GM13977 (cell line): Measurements from ENCODE around the gene CLEC17A.
"Not testable (repeated sequence)": the region's sequence is repeated elsewhere in the genome, so short reads cannot be mapped to it uniquely, and the experiment has no call there.

Experiments
- DNase-seq: peaks from one replicate; pipeline ENCODE4 v3.0.0; 2012; ENCODE audit warnings: low spot score
- in situ Hi-C: fragments of 300-500 bp; cut with MboI; formaldehyde crosslinking; loops from one replicate; pipeline ENCODE4 v1.12.0; 2022; ENCODE audit warnings: low sequenced_read_pairs, low pct_unique_long_range_greater_than_20kb, mixed read lengths, inconsistent platforms; ENCODE audit not compliant: unreplicated experiment
- TF ChIP-seq, protein P1 (sequence below): IDR thresholded peaks from 2 replicates; pipeline ENCODE4 v1.5.1; 2012; ENCODE audit warnings: mild to moderate bottlenecking, control low read depth; ENCODE audit not compliant: insufficient read depth; ENCODE audit errors: extremely low read depth, missing control alignments

The CLEC17A gene

DNA sequence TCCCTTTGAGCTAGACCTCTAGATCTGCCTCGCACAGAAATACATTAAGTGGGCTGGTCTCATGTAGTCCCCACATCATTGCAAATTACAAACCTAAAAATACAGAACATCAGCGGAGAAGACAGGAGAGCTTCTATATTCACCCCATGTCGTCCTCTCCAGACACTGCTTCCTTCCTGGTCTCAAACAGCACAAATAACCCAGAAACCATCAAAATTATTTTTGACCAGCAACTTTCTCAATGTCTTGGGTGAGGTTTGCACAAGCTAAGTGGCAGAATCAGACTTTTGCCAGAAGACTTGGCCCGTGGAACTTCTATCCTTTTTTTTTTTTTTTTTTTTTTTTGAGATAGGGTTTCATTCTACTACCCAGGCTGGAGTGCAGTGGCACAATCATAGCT, 28.2 kb downstream of the CLEC17A start:
- in situ Hi-C loops, result no loop called here
- TF ChIP-seq, protein P1, sequence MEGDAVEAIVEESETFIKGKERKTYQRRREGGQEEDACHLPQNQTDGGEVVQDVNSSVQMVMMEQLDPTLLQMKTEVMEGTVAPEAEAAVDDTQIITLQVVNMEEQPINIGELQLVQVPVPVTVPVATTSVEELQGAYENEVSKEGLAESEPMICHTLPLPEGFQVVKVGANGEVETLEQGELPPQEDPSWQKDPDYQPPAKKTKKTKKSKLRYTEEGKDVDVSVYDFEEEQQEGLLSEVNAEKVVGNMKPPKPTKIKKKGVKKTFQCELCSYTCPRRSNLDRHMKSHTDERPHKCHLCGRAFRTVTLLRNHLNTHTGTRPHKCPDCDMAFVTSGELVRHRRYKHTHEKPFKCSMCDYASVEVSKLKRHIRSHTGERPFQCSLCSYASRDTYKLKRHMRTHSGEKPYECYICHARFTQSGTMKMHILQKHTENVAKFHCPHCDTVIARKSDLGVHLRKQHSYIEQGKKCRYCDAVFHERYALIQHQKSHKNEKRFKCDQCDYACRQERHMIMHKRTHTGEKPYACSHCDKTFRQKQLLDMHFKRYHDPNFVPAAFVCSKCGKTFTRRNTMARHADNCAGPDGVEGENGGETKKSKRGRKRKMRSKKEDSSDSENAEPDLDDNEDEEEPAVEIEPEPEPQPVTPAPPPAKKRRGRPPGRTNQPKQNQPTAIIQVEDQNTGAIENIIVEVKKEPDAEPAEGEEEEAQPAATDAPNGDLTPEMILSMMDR, result no peak

DNA sequence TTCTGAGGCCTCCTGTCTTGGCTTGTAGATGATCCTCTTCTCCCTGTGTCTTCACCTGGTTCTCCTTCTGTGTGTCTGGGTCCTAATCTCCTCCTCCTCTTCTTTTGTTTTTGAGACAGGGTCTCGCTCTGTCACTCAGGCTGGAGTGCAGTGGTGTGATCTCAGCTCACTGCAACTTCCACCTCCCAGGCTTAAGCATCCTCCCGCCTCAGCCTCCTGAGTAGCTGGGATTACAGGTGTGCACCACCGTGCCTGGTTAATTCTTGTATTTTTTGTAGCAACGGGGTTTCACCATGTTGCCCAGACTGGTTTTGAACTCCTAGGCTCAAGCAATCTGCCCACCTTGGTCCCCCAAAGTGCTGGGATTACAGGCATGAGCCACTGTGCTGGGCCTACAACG, 29.4 kb downstream of the CLEC17A start:
- in situ Hi-C loops, result not testable (repeated sequence)

More for the DNA sequence above, 28.2 kb downstream of the CLEC17A start:
- no peak for DNase-seq

DNA sequence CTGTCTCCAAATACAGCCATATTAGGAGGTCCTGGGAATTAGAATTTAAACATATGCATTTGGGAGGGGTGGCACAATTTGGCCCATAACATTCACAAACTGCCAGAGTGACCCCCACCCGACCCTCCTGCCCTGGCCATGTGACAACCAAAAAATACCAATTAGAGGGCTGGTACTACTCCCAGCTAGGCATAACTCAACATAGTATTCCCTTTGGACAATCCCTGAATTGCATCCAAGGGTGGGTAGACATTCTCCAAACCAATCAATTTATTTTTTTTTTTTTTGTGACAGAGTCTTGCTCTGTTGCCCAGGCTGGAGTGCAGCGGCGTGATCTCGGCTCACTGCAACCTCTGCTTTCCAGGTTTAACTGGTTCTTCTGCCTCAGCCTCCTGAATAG, 29.8 kb downstream of the CLEC17A start:
- no peak for DNase-seq
- TF ChIP-seq, protein P1, result no peak
- in situ Hi-C loops, result no loop called here

More for the DNA sequence above, 29.4 kb downstream of the CLEC17A start:
- not testable (repeated sequence) for DNase-seq

DNA sequence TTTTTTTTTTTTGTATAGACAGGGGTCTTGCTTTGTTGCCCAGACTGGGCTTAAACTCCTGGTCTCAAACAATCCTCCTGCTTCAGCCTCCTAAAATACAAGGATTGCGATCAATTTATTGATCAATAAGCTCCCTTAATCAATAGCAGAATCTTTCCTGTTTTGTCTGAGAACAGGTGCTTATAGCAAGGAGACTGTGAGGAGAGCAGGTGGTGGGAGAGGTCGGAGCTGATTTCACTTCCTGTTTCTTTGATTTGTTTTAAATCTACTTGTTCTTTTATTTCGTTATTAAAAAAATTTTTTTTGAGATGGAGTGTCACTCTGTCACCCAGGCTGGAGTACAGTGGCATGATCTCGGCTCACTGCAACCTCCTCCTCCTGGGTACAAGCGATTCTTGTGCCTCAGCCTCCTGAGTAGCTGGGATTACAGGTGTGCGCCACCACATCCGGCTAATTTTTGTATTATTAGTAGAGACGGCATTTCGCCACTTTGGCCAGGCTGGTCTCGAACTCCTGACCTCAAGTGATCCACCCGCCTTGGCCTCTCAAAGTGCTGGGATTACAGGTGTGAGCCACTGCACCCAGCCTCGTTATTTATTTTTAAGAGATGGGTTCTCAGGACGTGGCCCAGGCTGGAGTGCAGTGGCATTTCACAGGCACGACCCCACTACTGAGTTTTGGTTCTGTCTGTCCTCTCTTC, 30.7 kb downstream of the CLEC17A start:
- in situ Hi-C loops, DNase-seq: not testable (repeated sequence)

DNA sequence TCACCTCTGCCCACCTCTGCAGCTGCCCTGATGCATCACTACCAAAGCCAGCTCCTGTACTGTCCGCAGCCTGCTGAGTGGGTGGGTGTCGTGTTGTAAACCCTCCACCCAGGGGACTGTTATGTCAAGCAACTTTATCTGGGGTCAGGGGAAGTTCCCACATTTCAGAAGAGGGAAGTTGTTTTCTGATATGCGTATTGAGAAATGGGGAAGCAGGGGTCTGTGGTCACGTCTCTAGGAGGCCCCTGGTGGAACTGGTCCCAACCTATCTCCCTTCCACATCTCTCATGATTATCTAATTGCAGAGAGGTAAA, 31.2 kb downstream of the CLEC17A start:
- DNase-seq, result peak; percentile 53
- TF ChIP-seq, protein P1, result no peak
- in situ Hi-C loops, result no loop called here

DNA sequence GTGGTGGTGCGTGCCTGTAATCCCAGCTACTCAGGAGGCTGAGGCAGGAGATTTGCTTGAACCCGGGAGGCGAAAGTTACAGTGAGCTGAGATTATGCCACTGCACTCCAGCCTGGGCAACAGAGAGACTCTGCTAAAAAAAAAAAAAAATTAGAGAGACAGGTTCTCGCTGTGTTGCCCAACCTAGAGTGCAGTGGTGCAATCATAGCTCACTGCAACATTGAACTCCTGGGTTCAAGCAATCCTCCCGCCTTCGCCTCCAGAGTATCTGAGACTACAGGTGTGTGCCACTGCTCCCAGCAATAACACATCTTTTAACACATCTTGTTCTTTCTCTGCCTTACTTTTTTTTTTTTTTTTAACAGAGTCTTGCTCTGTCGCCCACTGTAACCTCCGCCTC, 32.7 kb downstream of the CLEC17A start:
- DNase-seq, result no peak
- TF ChIP-seq, protein P1, result no peak
- in situ Hi-C loops, result no loop called here

DNA sequence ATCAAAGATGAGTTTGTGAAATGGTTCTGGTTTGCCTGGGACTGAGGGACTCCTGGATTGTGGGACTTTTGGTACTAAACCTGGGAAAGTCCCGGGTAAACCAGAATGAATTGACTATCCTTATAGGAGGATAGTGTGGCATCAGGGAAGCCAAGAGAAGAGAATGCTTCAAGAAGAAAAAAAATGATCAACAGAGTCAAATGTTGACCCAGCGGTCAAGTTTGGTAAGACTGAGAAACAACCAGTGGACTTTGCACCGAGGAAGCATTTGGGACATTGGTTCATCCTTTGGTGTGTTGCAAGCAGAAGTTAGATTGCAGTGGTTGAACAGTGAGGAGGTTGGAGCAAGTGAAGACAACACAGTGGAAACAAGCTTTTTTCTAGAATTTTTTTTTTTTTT, 33.5 kb downstream of the CLEC17A start:
- TF ChIP-seq, protein P1, result no peak
- DNase-seq, result no peak

DNA sequence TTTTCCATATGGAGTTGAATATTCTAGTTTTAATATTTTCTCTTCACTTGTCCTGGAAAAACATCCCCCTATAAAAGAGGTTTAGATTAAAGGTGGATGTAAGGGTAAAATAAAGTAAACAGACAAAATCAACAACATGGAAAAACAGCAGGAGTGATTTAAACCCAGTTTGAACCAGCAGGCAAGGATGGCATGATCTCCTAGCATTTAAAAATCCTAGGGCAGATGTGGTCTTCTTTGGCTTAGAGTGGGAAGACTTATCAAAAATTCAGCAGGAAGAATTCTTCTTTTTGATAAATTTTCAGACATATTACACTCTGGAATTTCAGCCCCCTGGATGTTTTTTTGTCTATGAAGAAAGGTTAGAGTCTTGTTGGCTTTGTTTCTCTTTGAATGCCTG, 36.5 kb downstream of the CLEC17A start:
- DNase-seq, result no peak
- in situ Hi-C loops, result no loop called here
- TF ChIP-seq, protein P1, result no peak

More for the DNA sequence above, 33.5 kb downstream of the CLEC17A start:
- in situ Hi-C loops, result no loop called here

DNA sequence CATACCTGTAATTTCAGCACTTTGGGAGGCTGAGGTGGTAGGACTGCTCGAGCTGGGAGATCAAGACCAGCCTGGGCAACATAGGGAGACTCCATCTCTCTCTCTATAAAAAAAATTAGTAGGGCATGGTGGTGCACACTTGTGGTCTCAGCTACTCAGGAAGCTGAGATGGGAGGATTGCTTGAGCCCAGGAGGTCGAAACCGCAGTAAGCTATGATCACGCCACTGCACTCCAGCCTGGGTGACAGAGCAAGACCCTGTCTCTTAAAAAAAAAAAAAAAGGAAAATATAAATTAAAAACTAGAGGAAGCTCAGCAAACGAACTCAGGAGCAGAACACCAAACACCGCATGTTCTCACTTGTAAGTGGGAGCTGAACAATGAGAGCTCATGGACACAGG, 41.6 kb downstream of the CLEC17A start:
- in situ Hi-C loops, DNase-seq: not testable (repeated sequence)
